ENCODE data around the gene PEX13.
A peak's percentile ranks its signal among the peaks of the same experiment; 100 is the strongest.

The PEX13 gene

DNA sequence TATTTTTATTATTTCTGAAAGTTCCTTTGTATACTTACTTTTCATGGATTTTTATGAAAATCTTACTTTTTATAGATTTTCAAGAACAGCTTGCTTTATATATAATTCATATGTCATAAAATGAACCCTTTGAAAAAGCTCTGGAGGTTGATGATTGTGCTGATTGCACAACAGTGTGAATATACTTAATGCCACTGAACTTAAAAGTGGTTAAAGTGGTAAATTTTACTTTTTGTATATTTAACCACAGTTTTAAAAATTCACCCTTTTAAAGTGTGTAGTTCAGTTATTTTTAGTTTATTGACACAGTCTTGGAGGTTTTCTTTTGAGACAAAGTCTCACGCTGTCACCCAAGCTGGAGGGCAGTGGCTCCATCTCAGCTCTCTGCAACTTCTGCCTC, 56.6 kb downstream of the PEX13 start:
- no peak overlapping the region for H2AFZ ChIP-seq (ENCODE audit: low read depth, low read length)
- no peak overlapping the region for H3K4me3 ChIP-seq (ENCODE audit: insufficient read depth in 1 of 2, low read depth in 1 of 2, low read length in 2 of 2)
- H2BK120ac ChIP-seq (ENCODE audit: low read depth, low read length), result no peak overlapping the region
- H3K79me1 ChIP-seq (replicated peaks; ENCODE audit: low read length, poor library complexity, severe bottlenecking), result peaks cover 13% of the 10 kb centered on the region
- H4K91ac ChIP-seq (ENCODE audit: low read length), result no peak overlapping the region
- no peak overlapping the region for H3K4ac ChIP-seq (ENCODE audit: low read depth in 1 of 2, low read length in 2 of 2)
- H2BK12ac ChIP-seq (ENCODE audit: low read length in 2 of 2), result no peak overlapping the region
- H3K9me3 ChIP-seq (ENCODE audit: control insufficient read depth, low read length), result no peaks in the 10 kb centered on the region
- H3K4me1 ChIP-seq (ENCODE audit: control insufficient read depth, insufficient read depth, low read depth, low read length), result no peaks in the 10 kb centered on the region
- H3K36me3 ChIP-seq (ENCODE audit: control insufficient read depth in 1 of 2, insufficient read depth in 2 of 2, low read depth in 1 of 2, low read length in 2 of 2), result peaks cover 24 to 62% of the 10 kb centered on the region in 2 experiments
- no peak for DNase-seq
- H3K18ac ChIP-seq (ENCODE audit: low read depth in 1 of 2, low read length in 2 of 2), result no peak overlapping the region
- H3K23ac ChIP-seq (ENCODE audit: low read length in 2 of 2), result no peak overlapping the region
- no peaks in the 10 kb centered on the region for H3K27me3 ChIP-seq (ENCODE audit: control insufficient read depth in 1 of 2, insufficient read depth in 1 of 2, low read length in 2 of 2)
- no peak overlapping the region for H3K27ac ChIP-seq (ENCODE audit: low read length, poor library complexity, severe bottlenecking)
- H2BK15ac ChIP-seq (ENCODE audit: low read depth, poor library complexity, severe bottlenecking), result no peak overlapping the region
- H3K9ac ChIP-seq (ENCODE audit: low read length), result no peak overlapping the region
- H3K14ac ChIP-seq (ENCODE audit: low read length in 2 of 2), result no peak overlapping the region
- 100% methylated on average over 1 of the region's 1 CpG for WGBS
- no peak overlapping the region for H3K4me2 ChIP-seq (ENCODE audit: low read length, poor library complexity, severe bottlenecking)
- H2BK5ac ChIP-seq (ENCODE audit: low read depth, low read length, poor library complexity, severe bottlenecking), result no peak overlapping the region
- no peak overlapping the region for H2AK5ac ChIP-seq (ENCODE audit: low read length, severe bottlenecking)
- no peak overlapping the region for H4K8ac ChIP-seq (ENCODE audit: low read length)

- no peak overlapping the region for H2AFZ ChIP-seq (ENCODE audit: low read depth, low read length)
- WGBS, result 100% methylated on average over 1 of the region's 1 CpG
- H3K9ac ChIP-seq (ENCODE audit: low read length), result no peak overlapping the region
- no peak for DNase-seq
- no peak overlapping the region for H4K91ac ChIP-seq (ENCODE audit: low read length)
- H2AK5ac ChIP-seq (ENCODE audit: low read length, severe bottlenecking), result no peak overlapping the region
- no peak overlapping the region for H3K4me2 ChIP-seq (ENCODE audit: low read length, poor library complexity, severe bottlenecking)
- no peak overlapping the region for H3K4ac ChIP-seq (ENCODE audit: low read depth in 1 of 2, low read length in 2 of 2)
- no peaks in the 10 kb centered on the region for H3K4me1 ChIP-seq (ENCODE audit: control insufficient read depth, insufficient read depth, low read depth, low read length)
- H3K18ac ChIP-seq (ENCODE audit: low read depth in 1 of 2, low read length in 2 of 2), result no peak overlapping the region
- H2BK12ac ChIP-seq (ENCODE audit: low read length in 2 of 2), result no peak overlapping the region
- no peak overlapping the region for H4K8ac ChIP-seq (ENCODE audit: low read length)
- no peak overlapping the region for H3K14ac ChIP-seq (ENCODE audit: low read length in 2 of 2)
- H2BK15ac ChIP-seq (ENCODE audit: low read depth, poor library complexity, severe bottlenecking), result no peak overlapping the region
- H2BK120ac ChIP-seq (ENCODE audit: low read depth, low read length), result no peak overlapping the region
- no peak overlapping the region for H2BK5ac ChIP-seq (ENCODE audit: low read depth, low read length, poor library complexity, severe bottlenecking)
- H3K23ac ChIP-seq (ENCODE audit: low read length in 2 of 2), result no peak overlapping the region
- peaks cover 1% of the 10 kb centered on the region for H3K79me1 ChIP-seq (replicated peaks; ENCODE audit: low read length, poor library complexity, severe bottlenecking)
- H3K4me3 ChIP-seq (ENCODE audit: insufficient read depth in 1 of 2, low read depth in 1 of 2, low read length in 2 of 2), result no peak overlapping the region
- peaks cover 19 to 60% of the 10 kb centered on the region in 2 experiments for H3K36me3 ChIP-seq (ENCODE audit: control insufficient read depth in 1 of 2, insufficient read depth in 2 of 2, low read depth in 1 of 2, low read length in 2 of 2)
- no peaks in the 10 kb centered on the region for H3K27me3 ChIP-seq (ENCODE audit: control insufficient read depth in 1 of 2, insufficient read depth in 1 of 2, low read length in 2 of 2)
- no peaks in the 10 kb centered on the region for H3K9me3 ChIP-seq (ENCODE audit: control insufficient read depth, low read length)
- H3K27ac ChIP-seq (ENCODE audit: low read length, poor library complexity, severe bottlenecking), result no peak overlapping the region
These were observed 68.4 kb downstream of the PEX13 start for GRCh38 chr2:61085883-61086282.

GRCh38 chr2:61089797-61090196, 72.3 kb downstream of the PEX13 start:
- H3K79me1 ChIP-seq (replicated peaks; ENCODE audit: low read length, poor library complexity, severe bottlenecking), result peaks cover 1% of the 10 kb centered on the region
- H4K8ac ChIP-seq (ENCODE audit: low read length), result no peak overlapping the region
- H3K18ac ChIP-seq (ENCODE audit: low read depth in 1 of 2, low read length in 2 of 2), result no peak overlapping the region
- H2BK120ac ChIP-seq (ENCODE audit: low read depth, low read length), result no peak overlapping the region
- no peaks in the 10 kb centered on the region for H3K9me3 ChIP-seq (ENCODE audit: control insufficient read depth, low read length)
- H3K14ac ChIP-seq (ENCODE audit: low read length in 2 of 2), result no peak overlapping the region
- peaks cover 23 to 54% of the 10 kb centered on the region in 2 experiments for H3K36me3 ChIP-seq (ENCODE audit: control insufficient read depth in 1 of 2, insufficient read depth in 2 of 2, low read depth in 1 of 2, low read length in 2 of 2)
- no peak overlapping the region for H4K91ac ChIP-seq (ENCODE audit: low read length)
- no peak for DNase-seq
- no peaks in the 10 kb centered on the region for H3K27me3 ChIP-seq (ENCODE audit: control insufficient read depth in 1 of 2, insufficient read depth in 1 of 2, low read length in 2 of 2)
- H3K4me2 ChIP-seq (ENCODE audit: low read length, poor library complexity, severe bottlenecking), result no peak overlapping the region
- no peak overlapping the region for H2AK5ac ChIP-seq (ENCODE audit: low read length, severe bottlenecking)
- H2BK12ac ChIP-seq (ENCODE audit: low read length in 2 of 2), result no peak overlapping the region
- H2BK5ac ChIP-seq (ENCODE audit: low read depth, low read length, poor library complexity, severe bottlenecking), result no peak overlapping the region
- H3K4me3 ChIP-seq (ENCODE audit: insufficient read depth in 1 of 2, low read depth in 1 of 2, low read length in 2 of 2), result no peak overlapping the region
- no peak overlapping the region for H3K27ac ChIP-seq (ENCODE audit: low read length, poor library complexity, severe bottlenecking)
- no peak overlapping the region for H2AFZ ChIP-seq (ENCODE audit: low read depth, low read length)
- no peaks in the 10 kb centered on the region for H3K4me1 ChIP-seq (ENCODE audit: control insufficient read depth, insufficient read depth, low read depth, low read length)
- H2BK15ac ChIP-seq (ENCODE audit: low read depth, poor library complexity, severe bottlenecking), result no peak overlapping the region
- no peak overlapping the region for H3K23ac ChIP-seq (ENCODE audit: low read length in 2 of 2)
- H3K9ac ChIP-seq (ENCODE audit: low read length), result no peak overlapping the region
- no peak overlapping the region for H3K4ac ChIP-seq (ENCODE audit: low read depth in 1 of 2, low read length in 2 of 2)

GRCh38 chr2:61090386-61090921, 72.9 kb downstream of the PEX13 start:
- Histone ChIP-seq H3K27me3 (ENCODE audit: control insufficient read depth in 1 of 2, insufficient read depth in 1 of 2, low read length in 2 of 2) (no peaks in the 10 kb centered on the region), H3K23ac (ENCODE audit: low read length in 2 of 2) (peak overlapping the region in 1 of 2 experiments; percentile 9), H3K18ac (ENCODE audit: low read depth in 1 of 2, low read length in 2 of 2) (peak overlapping the region in 1 of 2 experiments; percentile 8), H3K9me3 (ENCODE audit: control insufficient read depth, low read length) (no peaks in the 10 kb centered on the region), H2BK12ac (ENCODE audit: low read length in 2 of 2) (no peak overlapping the region), H2AFZ (ENCODE audit: low read depth, low read length) (no peak overlapping the region), H4K8ac (ENCODE audit: low read length) (no peak overlapping the region), H3K36me3 (ENCODE audit: control insufficient read depth in 1 of 2, insufficient read depth in 2 of 2, low read depth in 1 of 2, low read length in 2 of 2) (peaks cover 23 to 49% of the 10 kb centered on the region in 2 experiments), H2BK5ac (ENCODE audit: low read depth, low read length, poor library complexity, severe bottlenecking) (no peak overlapping the region), H2BK15ac (ENCODE audit: low read depth, poor library complexity, severe bottlenecking) (no peak overlapping the region), H3K4me3 (ENCODE audit: insufficient read depth in 1 of 2, low read depth in 1 of 2, low read length in 2 of 2) (no peak overlapping the region), H3K79me1 (replicated peaks; ENCODE audit: low read length, poor library complexity, severe bottlenecking) (peaks cover 1% of the 10 kb centered on the region), H3K4me1 (ENCODE audit: control insufficient read depth, insufficient read depth, low read depth, low read length) (no peaks in the 10 kb centered on the region), H4K91ac (ENCODE audit: low read length) (no peak overlapping the region), H2BK120ac (ENCODE audit: low read depth, low read length) (no peak overlapping the region), H3K9ac (ENCODE audit: low read length) (no peak overlapping the region), H3K27ac (ENCODE audit: low read length, poor library complexity, severe bottlenecking) (no peak overlapping the region), H3K4ac (ENCODE audit: low read depth in 1 of 2, low read length in 2 of 2) (no peak overlapping the region), H3K14ac (ENCODE audit: low read length in 2 of 2) (peak overlapping the region in 1 of 2 experiments; percentile 75), H2AK5ac (ENCODE audit: low read length, severe bottlenecking) (no peak overlapping the region), H3K4me2 (ENCODE audit: low read length, poor library complexity, severe bottlenecking) (no peak overlapping the region)
- DNase-seq, result peak; percentile 19
- WGBS, result 100% methylated on average over 2 of the region's 5 CpGs
